ENCODE results near the gene POLR2A.
A peak's percentile ranks its signal among the peaks of the same experiment; 100 is the strongest.

Gene POLR2A

GRCh38 chr17:7508846-7509245, 24.7 kb downstream of the POLR2A start:
- DNase-seq, result no peak

DNA sequence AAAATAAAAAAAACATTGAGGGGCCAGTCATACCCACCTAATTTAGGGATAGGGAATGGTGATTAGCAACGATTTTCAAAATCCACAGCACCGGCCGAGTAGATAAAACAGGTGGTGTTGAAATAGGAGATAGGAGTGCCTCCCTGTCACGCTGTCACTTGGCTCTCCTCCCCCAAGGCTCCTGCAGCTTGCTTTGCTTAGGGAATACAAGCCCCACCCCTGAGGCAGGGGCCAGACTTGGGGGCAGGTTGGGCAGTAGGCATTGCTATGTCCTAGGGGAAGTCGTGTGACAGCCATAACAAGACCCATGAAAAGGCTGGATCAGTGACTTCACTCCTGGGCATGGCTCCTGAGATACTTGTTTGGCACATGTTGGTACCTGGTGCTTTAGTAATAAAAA, 25.8 kb downstream of the POLR2A start:
- no peak for DNase-seq

GRCh38 chr17:7511108-7511507, 26.9 kb downstream of the POLR2A start:
- no peak for DNase-seq

GRCh38 chr17:7512105-7512504, 27.9 kb downstream of the POLR2A start:
- no peak for DNase-seq

GRCh38 chr17:7512824-7513540, 28.8 kb downstream of the POLR2A start:
- no peak for DNase-seq

- no peak for DNase-seq
Observed at GRCh38 chr17:7513850-7514419, 29.8 kb downstream of the POLR2A start.

GRCh38 chr17:7515911-7516610, 31.9 kb downstream of the POLR2A start:
- no peak for DNase-seq

- DNase-seq, result peak; percentile 24
Observed at GRCh38 chr17:7523033-7523432, 38.9 kb downstream of the POLR2A start.

DNA sequence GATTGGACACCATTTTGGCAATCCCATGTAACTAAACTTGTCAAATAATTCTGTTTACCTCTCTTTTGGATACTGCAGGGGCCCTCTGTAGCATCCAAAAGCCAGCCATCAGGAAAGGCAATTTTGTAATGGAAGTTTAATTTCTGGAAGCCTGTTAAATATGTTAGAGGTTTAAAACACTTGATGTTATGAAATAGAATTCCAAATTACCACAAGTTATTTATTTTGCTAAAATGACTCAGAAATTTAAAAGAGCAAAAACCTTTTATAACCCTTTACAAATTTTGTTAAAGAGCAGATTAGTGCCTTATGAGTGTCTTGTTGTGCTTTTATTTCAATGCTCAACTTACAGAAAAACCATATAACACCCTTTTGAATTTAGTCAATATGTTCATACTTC, 44.7 kb downstream of the POLR2A start:
- DNase-seq, result no peak

DNA sequence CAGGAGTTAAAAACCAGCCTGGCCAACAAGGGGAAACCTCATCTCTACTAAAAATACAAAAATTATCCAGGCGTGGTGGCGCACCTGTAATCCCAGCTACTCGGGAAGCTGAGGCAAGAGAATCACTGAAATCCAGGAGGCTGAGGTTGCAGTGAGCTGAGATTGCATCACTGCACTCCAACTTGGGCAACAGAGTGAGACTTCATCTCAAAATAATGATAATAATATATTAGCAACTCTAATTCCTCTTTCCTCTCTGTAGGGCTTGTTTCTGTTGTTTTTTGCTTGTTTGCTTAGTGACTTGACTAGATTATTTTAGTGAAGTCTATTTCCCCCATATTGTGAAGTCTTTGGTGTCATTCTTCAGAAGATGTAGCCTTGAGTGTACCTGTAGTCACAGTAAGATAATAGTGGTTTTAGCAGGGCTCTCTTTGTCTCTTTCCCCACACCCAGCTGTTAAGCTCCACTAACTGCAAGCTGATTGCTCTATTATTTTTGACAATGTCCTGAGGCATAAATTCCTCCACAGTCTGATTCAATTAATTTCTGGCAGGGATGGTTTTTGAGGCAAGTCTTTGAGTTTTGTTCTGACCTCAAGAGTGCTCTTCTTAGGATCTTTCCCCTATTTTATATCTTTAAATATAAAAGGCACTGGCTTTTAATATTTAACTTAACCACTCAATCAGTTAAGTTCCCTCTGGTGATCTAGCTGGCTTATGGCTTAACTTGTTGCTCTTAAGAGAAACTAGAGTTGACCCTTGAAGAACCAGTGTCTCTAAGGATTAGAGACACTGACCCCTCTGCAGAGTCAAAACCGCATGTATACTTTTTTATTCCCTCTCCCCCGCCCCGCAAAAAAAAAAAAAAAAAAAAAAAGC, 46.1 kb downstream of the POLR2A start:
- DNase-seq, result no peak

DNA sequence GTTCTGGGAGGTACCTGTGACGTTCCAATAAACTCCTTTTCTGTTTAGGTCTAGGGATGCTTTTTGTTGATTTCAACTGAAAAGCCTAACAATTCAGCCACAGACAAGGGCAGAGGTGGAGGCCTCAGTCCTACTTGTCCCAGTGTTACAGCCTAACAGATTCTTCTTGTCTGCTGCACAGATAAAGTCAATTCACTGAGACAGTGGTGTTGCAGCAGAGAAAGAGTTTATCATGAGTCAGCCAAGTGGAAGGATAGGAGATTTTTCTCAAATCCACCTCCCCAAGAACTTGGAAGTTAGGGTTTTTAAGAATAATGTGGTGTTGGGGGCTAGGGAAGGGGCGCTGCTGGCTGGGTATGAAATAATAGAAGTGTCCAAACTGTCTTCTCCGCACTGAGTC, 53.9 kb downstream of the POLR2A start:
- DNase-seq, result no peak

DNA sequence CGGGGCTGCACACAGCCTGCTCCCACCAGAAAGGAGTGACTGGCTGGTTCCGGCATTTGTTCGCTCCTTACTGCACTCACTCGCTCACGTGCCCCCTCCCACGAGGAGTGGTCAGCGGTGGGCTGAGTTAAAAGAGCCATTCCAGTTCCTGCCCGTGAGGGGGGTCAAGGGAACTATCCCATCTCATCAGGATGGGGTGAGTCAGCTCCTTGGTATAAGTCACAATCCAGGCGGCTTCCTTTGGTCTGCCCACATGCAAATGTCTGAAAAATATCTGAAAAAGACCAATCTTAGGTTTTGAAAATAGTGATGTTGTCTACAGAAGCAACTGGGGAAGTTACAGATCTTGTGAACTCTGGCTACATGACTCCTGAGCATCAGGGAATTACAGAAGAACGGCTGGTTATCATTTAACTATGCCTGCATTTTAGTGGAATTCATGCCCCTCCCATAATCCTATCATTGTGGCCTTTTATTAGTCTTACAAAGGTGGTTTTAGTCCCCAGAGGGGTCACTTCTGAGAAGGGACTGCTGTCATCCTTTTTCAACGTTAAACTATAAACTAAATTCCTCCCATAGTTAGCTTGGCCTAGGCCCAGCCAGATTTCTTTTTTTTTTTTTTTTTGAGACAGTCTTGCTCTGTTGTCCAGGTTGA, 54.9 kb downstream of the POLR2A start:
- no peak for DNase-seq

- DNase-seq, result no peak
Observed at GRCh38 chr17:7541074-7541621, 57.0 kb downstream of the POLR2A start.

DNA sequence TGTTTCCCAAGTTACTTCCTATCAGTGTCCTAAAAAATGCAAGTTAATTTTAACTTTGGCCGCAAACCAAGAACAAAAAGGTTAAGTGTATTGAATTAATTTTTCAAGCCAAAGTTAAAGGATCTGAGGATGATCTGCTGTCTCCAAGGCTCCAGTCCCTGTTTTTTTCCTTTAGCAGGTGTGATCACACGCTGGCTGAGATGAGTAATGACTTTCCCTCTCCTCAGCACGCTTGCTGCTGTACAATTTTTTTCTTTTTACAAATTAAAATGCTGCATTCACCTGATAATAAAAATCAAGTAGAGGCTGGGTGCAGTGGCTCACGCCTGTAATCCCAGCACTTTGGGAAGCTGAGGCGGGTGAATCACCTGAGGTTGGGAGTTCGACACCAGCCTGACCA, 60.7 kb downstream of the POLR2A start:
- DNase-seq, result no peak

GRCh38 chr17:7548585-7549400, 64.6 kb downstream of the POLR2A start, which contains the start of gene TNFSF12:
Gene TNFSF12, plus strand, starts transcription at chr17:7549058. Its CDS starts 96 bp downstream, at chr17:7549154.
- DNase-seq, result peak; percentile 57

Measured in activated effector memory CD4-positive, alpha-beta T cell treated with Interleukin-2 at 50 U/mL for 16 hours (primary cell).